HG03103 (cell line): Measurements from ENCODE around the gene TAF3.
"Not testable (repeated sequence)": the region's sequence is repeated elsewhere in the genome, so short reads cannot be mapped to it uniquely, and the experiment has no call there.

Experiments used
- ATAC-seq: cut with Tn5 transposase; IDR thresholded peaks from one replicate; pipeline ENCODE4 v1.9.1; 2021; ENCODE audit warnings: low read depth; ENCODE audit not compliant: unreplicated experiment

TAF3 gene

DNA sequence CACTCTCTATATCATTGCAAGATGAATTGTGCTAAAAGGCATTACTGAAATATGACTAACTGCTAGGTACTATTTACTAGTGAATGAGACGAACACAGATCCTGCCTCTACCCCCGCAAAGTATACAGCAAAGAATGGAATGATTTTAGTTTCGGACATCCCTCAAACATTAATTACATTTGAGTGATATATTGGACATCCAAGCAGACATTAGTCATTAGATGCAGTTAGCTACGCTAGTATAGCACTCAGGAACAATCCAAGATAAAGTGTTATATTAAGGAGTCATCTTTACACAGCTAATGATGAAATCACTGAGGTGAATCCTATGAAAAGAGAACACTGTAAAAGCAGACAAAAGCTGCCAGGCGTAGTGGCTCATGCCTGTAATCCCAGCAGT lies 7.3 kb upstream of the TAF3 start:
- ATAC-seq, result no peak

DNA sequence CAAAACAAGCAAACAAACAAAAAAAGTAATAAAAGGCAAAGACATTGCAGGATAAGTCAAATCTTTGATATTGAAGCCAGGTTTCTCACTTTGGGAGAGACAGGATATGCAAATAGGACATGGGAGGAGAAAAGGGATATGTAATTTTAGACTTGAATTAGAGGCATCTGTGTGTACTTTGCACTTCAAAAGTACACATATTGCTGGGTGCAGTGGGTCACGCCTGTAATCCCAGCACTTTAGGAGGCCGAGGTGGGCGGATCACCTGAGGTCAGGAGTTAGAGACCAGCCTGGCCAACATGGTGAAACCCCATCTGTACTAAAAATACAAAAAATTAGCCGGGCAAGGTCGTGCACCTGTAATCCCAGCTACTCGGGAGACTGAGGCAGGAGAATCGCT lies 6.6 kb upstream of the TAF3 start:
- ATAC-seq, result not testable (repeated sequence)

- ATAC-seq, result no peak
Measured at GRCh38 chr10:7813481-7813880, 4.8 kb upstream of the TAF3 start.

GRCh38 chr10:7817576-7817975 lies 729 bp upstream of the TAF3 start:
- no peak for ATAC-seq

DNA sequence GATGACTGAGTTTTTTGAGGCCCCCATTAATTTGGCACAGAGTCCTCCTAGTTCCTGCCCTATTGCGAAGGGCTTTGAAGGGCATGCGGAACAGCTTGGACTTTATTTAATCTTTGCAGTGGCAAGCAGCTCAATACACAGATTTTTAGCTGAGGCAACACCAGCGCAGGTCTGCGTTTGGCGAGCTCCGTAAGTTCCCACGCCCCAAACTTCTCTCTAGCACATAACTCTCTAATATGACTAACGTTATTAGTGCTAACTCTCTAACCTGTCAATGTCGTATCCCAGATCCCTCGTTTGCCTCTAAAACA lies 366 bp upstream of the TAF3 start:
- peak; percentile 17 for ATAC-seq

DNA sequence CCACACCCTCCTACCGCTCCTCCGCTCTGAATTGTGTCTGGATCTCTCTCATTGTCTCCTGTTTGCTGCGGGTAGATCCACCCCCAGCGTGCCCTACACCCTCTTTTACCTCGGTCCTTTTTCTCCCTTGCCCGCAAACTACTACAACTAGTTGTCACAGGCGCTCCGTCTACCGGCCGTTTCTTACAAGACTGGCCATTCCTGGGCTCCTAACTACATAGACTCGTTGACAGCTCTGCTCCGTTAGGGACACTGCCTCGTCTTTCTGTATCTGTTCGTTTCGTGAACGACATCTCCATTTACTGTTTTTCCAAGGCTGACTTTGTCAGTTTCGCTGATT lies 786 bp downstream of the TAF3 start:
- peak; percentile 40 for ATAC-seq

DNA sequence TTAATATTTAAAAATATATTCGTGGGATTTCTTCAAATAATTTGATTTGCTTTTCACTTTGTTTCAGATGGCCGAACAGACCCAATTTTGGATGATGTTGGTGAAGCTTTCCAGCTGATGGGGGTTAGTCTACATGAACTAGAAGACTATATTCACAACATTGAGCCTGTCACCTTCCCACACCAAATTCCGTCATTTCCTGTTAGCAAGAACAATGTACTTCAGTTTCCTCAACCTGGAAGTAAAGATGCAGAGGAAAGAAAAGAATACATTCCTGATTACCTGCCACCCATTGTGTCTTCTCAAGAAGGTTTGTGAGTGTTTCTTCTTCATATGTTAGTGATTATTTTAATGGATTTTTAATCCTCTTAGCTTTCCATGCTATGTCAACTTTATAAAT lies 5.9 kb downstream of the TAF3 start:
- ATAC-seq, result no peak

DNA sequence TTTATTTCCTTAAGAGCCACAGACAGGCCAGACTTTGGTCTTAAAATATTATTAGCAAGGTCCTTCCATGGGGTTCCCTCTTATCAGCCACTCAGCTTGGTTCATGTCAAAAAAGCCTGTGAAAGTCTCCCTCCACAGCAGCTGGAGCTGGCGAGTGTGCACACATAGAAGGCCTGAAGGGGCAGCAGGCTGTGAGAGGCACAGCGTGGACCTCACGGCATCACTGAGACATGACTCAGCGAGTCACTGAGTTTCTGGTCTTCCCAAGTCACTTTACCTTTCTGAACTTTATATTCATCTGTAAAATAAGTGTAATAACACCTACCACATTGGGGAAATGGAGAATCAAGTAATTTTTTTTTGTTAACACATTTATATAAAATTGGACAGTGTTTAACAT lies 8.7 kb downstream of the TAF3 start:
- no peak for ATAC-seq

GRCh38 chr10:7829289-7829834 lies 11.1 kb downstream of the TAF3 start:
- no peak for ATAC-seq

GRCh38 chr10:7832060-7832459 lies 13.8 kb downstream of the TAF3 start:
- ATAC-seq, result no peak

GRCh38 chr10:7833210-7833609 lies 14.9 kb downstream of the TAF3 start:
- no peak for ATAC-seq

- ATAC-seq, result no peak
Measured at GRCh38 chr10:7834262-7834661, 16.0 kb downstream of the TAF3 start.

DNA sequence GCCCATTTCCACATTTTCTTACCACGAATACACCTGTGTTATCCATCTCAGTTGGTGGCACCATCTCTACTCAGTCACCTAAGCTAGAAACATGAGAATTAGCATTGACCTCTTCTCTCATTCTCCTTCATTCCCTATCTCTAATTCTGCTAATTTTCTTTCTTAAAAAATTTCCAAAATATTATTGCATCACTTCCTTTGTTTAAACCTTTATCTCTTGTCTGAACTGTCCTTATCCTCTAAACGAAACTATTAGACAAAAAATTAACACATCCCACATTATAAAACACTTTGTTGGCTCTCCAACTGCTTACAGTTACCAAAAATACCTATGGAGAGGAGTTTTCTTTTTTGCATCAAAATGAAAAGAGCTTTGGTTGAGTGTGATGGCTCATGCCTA lies 18.3 kb downstream of the TAF3 start:
- no peak for ATAC-seq

DNA sequence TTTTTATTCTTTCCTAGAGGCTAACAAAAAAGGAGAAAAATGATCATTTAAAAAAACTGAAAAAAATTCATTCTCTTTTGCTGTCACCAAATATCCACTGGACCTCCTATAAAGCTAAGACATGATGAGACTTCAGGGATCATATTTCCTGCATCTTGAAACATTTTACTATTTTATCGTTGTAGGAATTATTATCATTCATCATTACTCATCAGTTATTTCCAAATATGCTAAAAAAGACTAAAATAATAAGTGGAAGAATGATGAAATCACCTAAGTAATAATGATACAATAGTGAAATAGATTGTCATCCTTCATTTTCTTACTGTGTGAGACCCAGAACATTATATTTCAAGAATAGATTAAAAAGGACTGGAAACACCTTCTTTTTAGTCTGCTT lies 28.3 kb downstream of the TAF3 start:
- ATAC-seq, result no peak

GRCh38 chr10:7853226-7853842 lies 35.0 kb downstream of the TAF3 start:
- ATAC-seq, result no peak

DNA sequence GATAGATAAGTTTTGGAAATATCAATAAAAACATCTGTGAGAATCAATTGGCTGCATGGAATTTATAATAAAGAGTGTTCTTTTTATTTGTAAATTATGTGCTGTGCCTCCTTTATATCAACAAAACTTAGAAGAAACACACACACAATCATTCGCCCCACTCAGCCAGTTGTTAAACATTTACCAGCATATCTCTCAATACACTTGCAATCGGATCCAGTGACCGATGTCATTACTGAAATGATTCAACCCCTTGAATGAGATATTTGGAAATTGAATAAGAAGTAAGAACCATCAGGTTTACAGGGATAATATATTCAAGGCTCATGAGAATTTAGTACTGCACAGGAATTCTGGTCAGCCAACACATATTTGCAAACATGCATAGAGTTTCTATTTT lies 35.6 kb downstream of the TAF3 start:
- ATAC-seq, result no peak

DNA sequence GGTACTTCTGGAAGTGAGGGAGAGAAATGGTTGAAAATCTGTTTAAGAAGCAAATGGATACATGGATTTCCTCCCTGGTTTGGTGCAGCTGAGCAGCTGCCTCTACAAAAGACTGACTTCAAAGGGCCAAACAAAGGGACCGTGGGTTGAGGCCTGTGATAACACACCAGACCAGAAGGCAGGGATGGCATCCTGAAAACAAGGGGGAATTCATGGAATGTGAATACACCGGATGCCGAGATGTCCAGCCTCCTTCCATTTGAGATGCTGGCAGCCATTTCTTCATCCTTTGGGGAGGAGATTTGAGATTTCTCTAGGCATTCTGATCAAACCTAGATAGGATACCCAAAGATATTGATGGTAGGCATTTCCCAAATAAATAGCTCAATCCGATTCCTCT lies 36.9 kb downstream of the TAF3 start:
- ATAC-seq, result no peak

DNA sequence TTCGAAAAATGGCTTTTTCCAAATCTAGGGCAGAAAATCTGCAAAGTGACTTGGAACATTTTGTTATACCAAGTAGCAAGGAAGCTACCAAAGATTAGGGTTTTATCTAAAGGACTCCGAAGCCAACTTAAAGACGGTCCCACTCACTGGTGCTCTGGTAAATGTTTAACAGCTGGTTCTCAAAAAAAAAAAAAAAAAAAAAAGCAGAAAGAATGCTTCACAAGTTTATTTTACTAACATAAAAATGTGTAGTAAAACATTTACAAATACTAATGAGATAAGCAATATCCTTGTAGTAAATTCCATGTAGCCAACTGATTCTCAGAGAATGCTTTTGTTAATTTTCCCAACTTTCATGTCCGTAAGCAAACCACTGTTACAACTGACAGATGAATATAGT lies 38.4 kb downstream of the TAF3 start:
- no peak for ATAC-seq

- no peak for ATAC-seq
Measured at GRCh38 chr10:7857262-7857661, 39.0 kb downstream of the TAF3 start.

GRCh38 chr10:7861509-7862120 lies 43.3 kb downstream of the TAF3 start:
- ATAC-seq, result no peak

DNA sequence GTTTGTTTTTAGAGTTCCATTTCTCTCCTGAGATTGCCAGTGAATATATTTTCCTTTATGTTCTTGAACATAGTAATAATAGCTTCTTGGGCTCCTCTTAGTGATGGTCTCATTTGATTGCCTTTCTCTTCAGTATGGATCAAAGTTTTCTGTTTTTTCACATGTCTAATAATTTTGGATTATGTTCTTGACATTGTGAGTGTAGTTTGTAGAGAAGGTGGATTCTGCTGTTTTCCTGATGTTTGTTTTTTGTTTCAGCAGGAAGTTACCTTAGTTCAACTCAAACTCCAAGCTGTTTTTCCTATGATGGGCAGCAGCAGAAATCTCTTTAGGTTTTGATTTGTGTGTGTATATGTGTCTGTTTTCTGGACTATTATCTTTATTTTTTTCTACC lies 43.8 kb downstream of the TAF3 start:
- ATAC-seq, result no peak

DNA sequence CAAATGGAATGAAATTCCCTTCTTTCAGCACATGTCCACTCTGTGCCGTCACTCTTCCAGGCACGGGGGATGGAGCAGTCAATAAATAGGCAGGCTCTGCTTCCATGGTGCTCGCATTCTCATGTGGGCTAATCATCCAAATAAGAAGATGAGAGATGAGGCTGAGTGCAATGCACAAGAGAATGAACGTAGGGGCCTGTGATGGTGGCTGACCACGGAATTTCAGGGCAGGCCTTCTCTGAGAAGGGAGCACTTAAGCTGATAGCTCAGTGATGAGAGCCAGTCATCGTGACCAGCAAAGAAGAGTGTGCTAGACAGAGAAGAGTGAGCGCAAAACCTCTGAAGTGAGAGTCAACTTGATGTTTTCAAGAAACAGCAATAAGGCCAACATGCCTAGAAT lies 47.9 kb downstream of the TAF3 start:
- ATAC-seq, result no peak

GRCh38 chr10:7872041-7872442 lies 53.7 kb downstream of the TAF3 start:
- no peak for ATAC-seq
